ENCODE measurements around the gene ANTKMT.

Gene ANTKMT

GRCh38 chr16:715477-716199 is 5.3 kb upstream of the ANTKMT start:
- no peak for DNase-seq

GRCh38 chr16:716200-716568 is 4.8 kb upstream of the ANTKMT start:
- no peak for DNase-seq

- no peak for DNase-seq
These were observed 4.1 kb upstream of the ANTKMT start for GRCh38 chr16:716768-717325.

GRCh38 chr16:717450-718245 is 3.3 kb upstream of the ANTKMT start:
- no peak for DNase-seq

GRCh38 chr16:718389-718788 is 2.6 kb upstream of the ANTKMT start:
- no peak for DNase-seq

GRCh38 chr16:718922-719321 is 2.0 kb upstream of the ANTKMT start:
- no peak for DNase-seq

- DNase-seq, result no peak
These were observed 1.0 kb upstream of the ANTKMT start for GRCh38 chr16:719815-720446.

- no peak for DNase-seq
These were observed 428 bp upstream of the ANTKMT start for GRCh38 chr16:720447-720989.

GRCh38 chr16:721765-722540 is 1.0 kb downstream of the ANTKMT start:
- DNase-seq, result no peak

GRCh38 chr16:722835-723633 is 2.1 kb downstream of the ANTKMT start:
- DNase-seq, result no peak

GRCh38 chr16:723695-724094 is 2.7 kb downstream of the ANTKMT start:
- no peak for DNase-seq

GRCh38 chr16:724188-725040 is 3.5 kb downstream of the ANTKMT start:
- no peak for DNase-seq

- no peak for DNase-seq
These were observed 4.1 kb downstream of the ANTKMT start for GRCh38 chr16:725041-725376.

- no peak for DNase-seq
These were observed 4.7 kb downstream of the ANTKMT start for GRCh38 chr16:725463-726187.

GRCh38 chr16:726188-726437 is 5.2 kb downstream of the ANTKMT start:
- DNase-seq, result no peak

- DNase-seq, result peak; percentile 65
These were observed 5.7 kb downstream of the ANTKMT start, which contains the start of the genes CCDC78 and HAGHL for GRCh38 chr16:726438-727290. Gene CCDC78, minus strand, starts transcription at chr16:726443. Its CDS starts 76 bp downstream, at chr16:726367. Gene HAGHL, plus strand, starts transcription at chr16:727106. Its CDS starts 404 bp downstream, at chr16:727510.

- DNase-seq, result no peak
These were observed 6.5 kb downstream of the ANTKMT start for GRCh38 chr16:727291-727977.

- peak; percentile 77 for DNase-seq
These were observed 7.4 kb downstream of the ANTKMT start for GRCh38 chr16:728131-728889.

Data from CD4-positive, alpha-beta T cell treated with Interleukin-15 for 1 hour (primary cell).